ENCODE measurements around the gene CACNA1E. TPM values are rescaled to one million over a fixed set of nuclear protein-coding genes. Genes with fewer than 3 reads are reported as not detected.
"Not testable (repeated sequence)": the region's sequence is repeated elsewhere in the genome, so short reads cannot be mapped to it uniquely, and the experiment has no call there.

Gene CACNA1E
- total RNA-seq, 1 donor = not detected

GRCh38 chr1:181846681-181847080 lies 363.4 kb downstream of the CACNA1E start:
- no peak for DNase-seq (ENCODE audit: low read depth)
- no peak for TF ChIP-seq CTCF (IDR thresholded peaks at IDR 0.05; ENCODE audit: insufficient read depth, low read length)

GRCh38 chr1:181849071-181849470 lies 365.8 kb downstream of the CACNA1E start:
- no peak overlapping the region for H3K4me3 ChIP-seq (ENCODE audit: low read depth, low read length)
- no peak for DNase-seq (ENCODE audit: low read depth)
- TF ChIP-seq CTCF (IDR thresholded peaks at IDR 0.05; ENCODE audit: insufficient read depth, low read length) = no peak

More at GRCh38 chr1:181846681-181847080, 363.4 kb downstream of the CACNA1E start:
- no peak overlapping the region for H3K4me3 ChIP-seq (ENCODE audit: low read depth, low read length)

GRCh38 chr1:181854212-181854611 lies 370.9 kb downstream of the CACNA1E start:
- H3K4me3 ChIP-seq (ENCODE audit: low read depth, low read length); DNase-seq (ENCODE audit: low read depth): not testable (repeated sequence)

- no peak overlapping the region for H3K4me3 ChIP-seq (ENCODE audit: low read depth, low read length)
- DNase-seq (ENCODE audit: low read depth) = no peak
- no peak for TF ChIP-seq CTCF (IDR thresholded peaks at IDR 0.05; ENCODE audit: insufficient read depth, low read length)
These were observed 372.1 kb downstream of the CACNA1E start for GRCh38 chr1:181855380-181855779.

Small RNAs within 50 kb of the gene (small RNA-seq; reads per million reads assigned to genes)
- gene RF00017 = not detected
- gene RNA5SP70 = not detected

All from fibroblast of the aortic adventitia (primary cell).